ENCODE measurements around the gene SAFB.

Gene SAFB

DNA sequence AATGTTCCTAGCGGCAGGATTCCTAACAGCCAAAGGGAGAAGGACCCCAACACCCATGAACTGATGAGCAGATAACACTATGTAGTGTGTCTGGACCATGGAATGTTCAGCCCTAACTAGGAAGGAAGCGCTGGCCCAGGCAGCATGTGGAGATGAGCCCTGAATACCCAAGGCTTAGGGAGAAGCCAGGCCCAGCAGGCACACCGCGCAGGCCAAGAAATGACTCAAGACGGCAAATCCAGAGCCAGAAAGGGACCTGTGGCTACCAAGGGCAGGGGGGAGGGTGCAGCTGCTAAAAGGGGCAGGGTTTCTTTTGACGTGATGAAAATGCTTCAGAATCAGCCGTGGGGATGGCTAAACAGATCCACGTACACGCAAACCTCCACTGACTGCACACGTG, 34.4 kb upstream of the SAFB start:
- H3K4me3 ChIP-seq = no peak overlapping the region
- H3K36me3 ChIP-seq = peaks cover 65 to 85% (median 75%) of the 10 kb centered on the region in 3 donors
- H3K4me1 ChIP-seq = peaks cover 0 to 13% (median 4%) of the 10 kb centered on the region in 4 donors
- H3K9me3 ChIP-seq = no peaks in the 10 kb centered on the region
- no peak overlapping the region for H3K27ac ChIP-seq
- TF ChIP-seq, protein P1, sequence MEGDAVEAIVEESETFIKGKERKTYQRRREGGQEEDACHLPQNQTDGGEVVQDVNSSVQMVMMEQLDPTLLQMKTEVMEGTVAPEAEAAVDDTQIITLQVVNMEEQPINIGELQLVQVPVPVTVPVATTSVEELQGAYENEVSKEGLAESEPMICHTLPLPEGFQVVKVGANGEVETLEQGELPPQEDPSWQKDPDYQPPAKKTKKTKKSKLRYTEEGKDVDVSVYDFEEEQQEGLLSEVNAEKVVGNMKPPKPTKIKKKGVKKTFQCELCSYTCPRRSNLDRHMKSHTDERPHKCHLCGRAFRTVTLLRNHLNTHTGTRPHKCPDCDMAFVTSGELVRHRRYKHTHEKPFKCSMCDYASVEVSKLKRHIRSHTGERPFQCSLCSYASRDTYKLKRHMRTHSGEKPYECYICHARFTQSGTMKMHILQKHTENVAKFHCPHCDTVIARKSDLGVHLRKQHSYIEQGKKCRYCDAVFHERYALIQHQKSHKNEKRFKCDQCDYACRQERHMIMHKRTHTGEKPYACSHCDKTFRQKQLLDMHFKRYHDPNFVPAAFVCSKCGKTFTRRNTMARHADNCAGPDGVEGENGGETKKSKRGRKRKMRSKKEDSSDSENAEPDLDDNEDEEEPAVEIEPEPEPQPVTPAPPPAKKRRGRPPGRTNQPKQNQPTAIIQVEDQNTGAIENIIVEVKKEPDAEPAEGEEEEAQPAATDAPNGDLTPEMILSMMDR (IDR thresholded peaks at IDR 0.05) = no peak
- no peaks in the 10 kb centered on the region for H3K27me3 ChIP-seq
- DNase-seq = no peak
- intact Hi-C loops (cut with DNase I; ENCODE audit: low total_unique reads) = no loop called here

DNA sequence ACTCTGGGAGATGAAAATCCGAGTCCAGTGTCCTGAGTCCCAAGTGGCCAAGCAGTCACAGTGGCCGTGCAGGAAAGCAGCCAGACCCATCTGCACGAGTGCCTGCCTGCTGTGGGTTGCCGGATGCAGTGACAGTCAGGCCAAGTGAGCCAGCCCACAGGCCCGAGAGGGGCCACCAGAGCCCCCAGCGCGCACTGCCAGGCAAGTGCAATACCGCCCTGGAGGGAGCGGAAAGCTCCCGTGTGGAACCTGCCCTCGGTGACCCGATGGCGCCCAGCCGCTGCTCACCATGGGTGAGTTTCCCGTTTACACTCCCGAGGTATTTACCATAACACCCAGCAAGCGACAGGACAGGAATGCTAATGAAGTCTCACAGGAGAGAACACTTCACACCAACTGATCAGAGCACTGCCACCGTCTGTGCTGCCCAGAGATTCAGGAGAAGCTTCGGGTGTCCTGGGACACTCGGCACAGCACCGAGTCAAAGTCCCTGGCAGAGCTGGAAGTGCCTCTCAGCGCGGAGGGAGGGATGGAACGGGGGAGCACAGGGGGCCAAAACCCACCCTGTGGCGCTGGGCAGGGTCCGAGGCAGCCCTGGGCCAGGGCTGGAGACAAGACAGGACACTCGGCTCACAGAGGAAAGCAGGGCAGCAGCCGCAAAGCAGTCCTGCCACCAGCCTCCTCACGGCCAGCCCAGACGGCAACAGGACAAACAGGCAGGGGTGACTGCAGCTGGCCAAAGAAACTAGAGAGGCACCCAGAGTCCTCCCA, 33.8 kb upstream of the SAFB start:
- no peak for DNase-seq
- intact Hi-C loops (cut with DNase I; ENCODE audit: low total_unique reads) = no loop called here
- Histone ChIP-seq H3K9me3 (no peaks in the 10 kb centered on the region), H3K36me3 (peaks cover 72 to 85% (median 82%) of the 10 kb centered on the region in 3 donors), H3K27me3 (no peaks in the 10 kb centered on the region), H3K27ac (no peak overlapping the region), H3K4me3 (no peak overlapping the region), H3K4me1 (peaks cover 0 to 13% (median 4%) of the 10 kb centered on the region in 4 donors)
- TF ChIP-seq, protein P1 (IDR thresholded peaks at IDR 0.05) = no peak

DNA sequence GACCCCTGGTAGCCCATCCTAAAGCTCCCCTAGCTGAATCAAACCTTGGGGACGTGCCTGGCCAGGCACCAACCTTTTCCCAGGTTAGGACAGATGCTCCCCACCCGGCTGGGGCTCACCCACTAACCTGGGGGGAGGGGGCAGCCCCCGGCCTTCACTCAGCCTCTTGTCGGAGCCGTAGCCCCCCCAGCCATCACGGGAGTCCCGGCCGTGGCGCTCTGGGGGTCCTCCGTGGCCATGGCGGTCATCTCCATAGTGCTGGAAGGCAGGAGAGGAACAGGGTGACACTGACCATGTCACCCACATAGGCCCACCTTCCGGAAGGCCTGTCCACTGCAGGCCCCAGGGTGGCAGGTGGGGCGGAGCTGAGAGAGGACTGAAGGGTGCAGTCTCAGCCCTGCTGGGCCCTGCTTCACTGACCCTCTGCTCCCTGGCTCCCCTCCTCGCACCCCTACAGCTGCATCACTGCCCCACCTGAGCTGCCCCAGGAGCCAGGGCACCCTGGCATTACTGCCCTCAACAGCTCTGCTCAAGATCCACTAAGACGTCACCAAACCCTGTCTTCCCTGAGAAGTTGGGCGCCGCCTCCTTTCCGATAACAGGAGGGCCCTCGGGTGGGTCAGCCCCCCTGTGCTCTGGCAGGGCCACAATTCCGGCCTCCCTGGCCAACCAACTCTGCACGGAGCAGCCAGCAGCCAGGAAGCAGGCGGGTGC, 32.6 kb upstream of the SAFB start:
- Histone ChIP-seq H3K36me3 (peaks cover 84 to 94% (median 94%) of the 10 kb centered on the region in 3 donors), H3K4me3 (no peak overlapping the region), H3K27ac (no peak overlapping the region), H3K27me3 (no peaks in the 10 kb centered on the region), H3K9me3 (no peaks in the 10 kb centered on the region), H3K4me1 (peaks cover 0 to 12% (median 4%) of the 10 kb centered on the region in 4 donors)
- DNase-seq = no peak
- TF ChIP-seq, protein P1 (IDR thresholded peaks at IDR 0.05) = no peak
- intact Hi-C loops (cut with DNase I; ENCODE audit: low total_unique reads) = no loop called here

DNA sequence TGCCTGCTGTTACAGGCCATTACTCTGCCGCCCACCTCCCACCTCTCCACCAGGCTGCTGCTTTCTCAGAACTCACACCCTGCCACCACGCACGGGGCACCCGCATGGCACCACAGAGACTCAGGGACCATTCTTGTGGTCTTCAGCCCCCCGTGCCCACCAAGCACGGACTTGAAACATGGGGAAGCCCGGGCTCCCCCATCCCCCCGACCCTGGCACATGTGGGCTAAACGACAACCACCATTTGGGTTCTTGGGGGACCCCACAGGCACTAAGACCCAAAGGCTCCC, 32.1 kb upstream of the SAFB start:
- TF ChIP-seq, protein P1 (IDR thresholded peaks at IDR 0.05) = no peak
- no peak for DNase-seq
- peaks cover 0 to 8% (median 2%) of the 10 kb centered on the region in 4 donors for H3K4me1 ChIP-seq
- intact Hi-C loops (cut with DNase I; ENCODE audit: low total_unique reads) = no loop called here
- H3K9me3 ChIP-seq = no peaks in the 10 kb centered on the region
- H3K27me3 ChIP-seq = no peaks in the 10 kb centered on the region
- peaks cover 89 to 99% (median 99%) of the 10 kb centered on the region in 3 donors for H3K36me3 ChIP-seq
- H3K4me3 ChIP-seq = no peak overlapping the region
- no peak overlapping the region for H3K27ac ChIP-seq

DNA sequence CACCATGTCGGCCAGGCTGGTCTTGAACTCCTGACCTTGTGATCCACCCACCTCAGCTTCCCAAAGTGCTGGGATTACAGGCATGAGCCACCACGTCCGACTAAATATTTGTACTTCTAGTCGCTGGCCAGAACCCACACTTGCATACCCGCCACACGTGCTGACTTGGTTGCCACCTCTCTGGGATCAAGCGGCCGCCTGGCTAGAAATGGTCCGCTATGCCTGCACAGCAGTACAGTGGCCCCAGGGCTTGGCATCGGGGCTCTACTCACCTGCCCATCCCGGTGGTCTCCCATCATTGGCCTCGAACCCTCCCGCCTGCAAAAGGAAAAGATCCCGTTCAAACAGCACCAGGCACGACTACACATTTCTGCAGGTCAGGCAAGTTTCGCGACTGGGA, 31.4 kb upstream of the SAFB start:
- no peak for DNase-seq
- H3K27ac ChIP-seq = no peak overlapping the region
- no peaks in the 10 kb centered on the region for H3K9me3 ChIP-seq
- TF ChIP-seq, protein P1 (IDR thresholded peaks at IDR 0.05) = no peak
- H3K4me1 ChIP-seq = peaks cover 0 to under 1% (median 0%) of the 10 kb centered on the region in 4 donors
- H3K36me3 ChIP-seq = peaks cover 96 to 100% (median 100%) of the 10 kb centered on the region in 3 donors
- no peak overlapping the region for H3K4me3 ChIP-seq
- intact Hi-C loops (cut with DNase I; ENCODE audit: low total_unique reads) = no loop called here
- no peaks in the 10 kb centered on the region for H3K27me3 ChIP-seq
